Measurements from ENCODE around the gene HOMEZ. TPM values are rescaled to one million over a fixed set of nuclear protein-coding genes. Genes with fewer than 3 reads are reported as not detected.

Gene HOMEZ
- total RNA-seq, 2 donors from 2014 or later = 8.5 to 10.1 TPM

GRCh38 chr14:23324993-23325392 is 39.1 kb upstream of the HOMEZ start:
- Histone ChIP-seq H3K4me1 (peaks cover 0 to 29% of the 10 kb centered on the region in 2 donors), H3K9me3 (no peaks in the 10 kb centered on the region), H3K36me3 (peaks cover 34% of the 10 kb centered on the region), H3K27me3 (no peaks in the 10 kb centered on the region), H3K4me3 (no peak overlapping the region), H3K27ac (no peak overlapping the region)
- DNase-seq (ENCODE audit: low spot score) = peak; percentile 44
- no peak for TF ChIP-seq CTCF (IDR thresholded peaks at IDR 0.05)

- peak; percentile 40 for DNase-seq (ENCODE audit: low spot score)
- H3K9me3 ChIP-seq = no peaks in the 10 kb centered on the region
- no peak for TF ChIP-seq CTCF (IDR thresholded peaks at IDR 0.05)
- H3K4me3 ChIP-seq = no peak overlapping the region
- H3K36me3 ChIP-seq = peaks cover 34% of the 10 kb centered on the region
- H3K27ac ChIP-seq = no peak overlapping the region
- H3K4me1 ChIP-seq = peaks cover 0 to 29% of the 10 kb centered on the region in 2 donors
- no peaks in the 10 kb centered on the region for H3K27me3 ChIP-seq
Measured at GRCh38 chr14:23324455-23324846, 38.5 kb upstream of the HOMEZ start.

GRCh38 chr14:23323838-23324454 is 38.0 kb upstream of the HOMEZ start:
- Histone ChIP-seq H3K27me3 (no peaks in the 10 kb centered on the region), H3K9me3 (no peaks in the 10 kb centered on the region), H3K4me3 (no peak overlapping the region), H3K27ac (no peak overlapping the region), H3K4me1 (peaks cover 0 to 29% of the 10 kb centered on the region in 2 donors), H3K36me3 (peaks cover 34% of the 10 kb centered on the region)
- TF ChIP-seq CTCF (IDR thresholded peaks at IDR 0.05) = no peak
- DNase-seq (ENCODE audit: low spot score) = peak; percentile 52

- H3K4me1 ChIP-seq = peaks cover 0 to 29% of the 10 kb centered on the region in 2 donors
Measured at GRCh38 chr14:23322568-23323517, 36.9 kb upstream of the HOMEZ start.

More at GRCh38 chr14:23322568-23323517, 36.9 kb upstream of the HOMEZ start:
- H3K27ac ChIP-seq = peak overlapping the region; percentile 86 to 97
- no peak for TF ChIP-seq CTCF (IDR thresholded peaks at IDR 0.05)
- H3K36me3 ChIP-seq = peaks cover 34% of the 10 kb centered on the region
- no peaks in the 10 kb centered on the region for H3K27me3 ChIP-seq
- DNase-seq (ENCODE audit: low spot score) = peak; percentile 23
- no peaks in the 10 kb centered on the region for H3K9me3 ChIP-seq
- peak overlapping the region; percentile 74 to 92 for H3K4me3 ChIP-seq
